ENCODE measurements around the gene MMD.
"Not testable (repeated sequence)": the region's sequence is repeated elsewhere in the genome, so short reads cannot be mapped to it uniquely, and the experiment has no call there.

Gene MMD

DNA sequence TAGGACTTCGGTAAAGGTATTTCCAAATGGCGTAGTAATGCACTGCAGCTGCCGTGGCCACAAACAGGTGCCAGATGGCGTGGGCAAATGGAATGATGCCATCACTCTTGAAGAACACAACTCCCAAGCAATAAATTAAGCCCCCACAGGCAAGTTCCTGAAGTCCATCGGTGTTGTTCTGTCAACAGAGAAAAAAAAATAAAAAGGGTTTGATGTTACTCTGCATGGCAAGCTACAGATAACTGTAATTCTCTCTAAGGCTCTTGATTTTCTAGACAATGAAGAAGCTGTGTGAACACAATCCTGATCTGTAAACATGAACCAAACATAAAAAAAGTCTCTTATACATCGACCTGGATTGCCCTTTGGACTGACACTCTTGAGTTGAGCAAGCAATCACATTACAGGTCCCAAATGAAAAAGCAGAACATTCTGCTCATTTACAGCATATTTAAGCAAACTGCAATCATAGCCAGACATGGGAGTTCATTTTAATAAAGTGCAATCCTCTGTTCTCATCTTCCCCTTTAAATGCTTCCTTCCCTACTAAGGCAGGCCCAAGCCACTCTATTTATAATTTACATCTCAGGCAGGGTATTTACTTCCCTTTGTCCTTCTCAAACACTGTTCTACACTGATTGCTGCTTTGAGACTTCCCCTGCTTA lies 27.1 kb downstream of the MMD start:
- POLR2A ChIA-PET, result no interaction called here
- CTCF ChIA-PET, result interaction anchor here (0.6 to 0.7 kb wide), 2 partner anchors 19 to 28 kb away, joined by 3 read pairs; no protein-coding TSS in a partner anchor
- DNase-seq (ENCODE audit: extremely low spot score), result no peak
- no peak for TF ChIP-seq FOXK2 (IDR thresholded peaks at IDR 0.05)
- TF ChIP-seq FOXA1 (IDR thresholded peaks at IDR 0.05), result no peak
- TF ChIP-seq HDGF (IDR thresholded peaks at IDR 0.05; ENCODE audit: borderline replicate concordance), result no peak
- no peak for TF ChIP-seq SUZ12 (IDR thresholded peaks at IDR 0.05)
- TF ChIP-seq CTBP1 (IDR thresholded peaks at IDR 0.05; ENCODE audit: borderline replicate concordance), result no peak
- no peak for TF ChIP-seq NFRKB (IDR thresholded peaks at IDR 0.05)
- TF ChIP-seq, protein P1, sequence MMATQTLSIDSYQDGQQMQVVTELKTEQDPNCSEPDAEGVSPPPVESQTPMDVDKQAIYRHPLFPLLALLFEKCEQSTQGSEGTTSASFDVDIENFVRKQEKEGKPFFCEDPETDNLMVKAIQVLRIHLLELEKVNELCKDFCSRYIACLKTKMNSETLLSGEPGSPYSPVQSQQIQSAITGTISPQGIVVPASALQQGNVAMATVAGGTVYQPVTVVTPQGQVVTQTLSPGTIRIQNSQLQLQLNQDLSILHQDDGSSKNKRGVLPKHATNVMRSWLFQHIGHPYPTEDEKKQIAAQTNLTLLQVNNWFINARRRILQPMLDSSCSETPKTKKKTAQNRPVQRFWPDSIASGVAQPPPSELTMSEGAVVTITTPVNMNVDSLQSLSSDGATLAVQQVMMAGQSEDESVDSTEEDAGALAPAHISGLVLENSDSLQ (IDR thresholded peaks at IDR 0.05), result no peak
- no peak for TF ChIP-seq SP1 (IDR thresholded peaks at IDR 0.05)
- TF ChIP-seq TARDBP (IDR thresholded peaks at IDR 0.05), result no peak
- no peak for TF ChIP-seq FOXM1 (IDR thresholded peaks at IDR 0.05; ENCODE audit: borderline replicate concordance)
- TF ChIP-seq ARNT (IDR thresholded peaks at IDR 0.05), result no peak
- TF ChIP-seq L3MBTL2 (conservative IDR thresholded peaks at IDR 0.05), result no peak
- TF ChIP-seq BHLHE40 (IDR thresholded peaks at IDR 0.05; ENCODE audit: borderline replicate concordance), result no peak

DNA sequence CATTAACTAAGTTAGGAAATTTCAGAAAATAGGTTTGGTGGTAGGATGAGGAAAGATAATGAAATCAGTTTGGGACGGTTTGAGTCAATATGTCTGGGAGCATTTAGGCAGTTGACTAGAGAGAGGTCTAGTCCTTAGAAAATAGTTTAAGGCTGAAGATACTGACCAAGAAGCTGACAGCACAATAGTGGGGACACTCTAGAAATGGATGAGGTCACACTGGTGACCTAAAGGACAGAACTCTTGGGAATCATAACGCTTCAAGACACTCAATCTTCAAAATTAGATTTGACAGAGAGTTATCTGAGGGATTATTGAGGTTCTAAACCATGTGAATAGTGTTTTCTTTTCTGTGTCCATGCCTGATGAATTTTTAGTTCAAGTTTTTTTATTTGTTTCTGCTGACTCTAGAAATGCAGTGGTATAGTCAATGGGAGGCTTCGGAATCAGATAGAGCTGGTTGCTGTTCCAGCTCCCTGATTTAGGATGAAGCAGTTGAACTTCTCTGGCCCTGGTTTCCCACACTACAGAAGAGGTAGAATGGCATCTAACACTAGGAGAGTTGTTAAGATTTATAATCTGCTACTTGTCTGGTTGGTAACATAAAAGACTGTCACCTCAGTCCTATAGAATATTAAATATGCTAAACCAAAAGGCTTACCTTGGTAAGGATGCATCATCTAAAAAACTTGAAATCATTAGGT lies 29.7 kb downstream of the MMD start:
- POLR2A ChIA-PET, result no interaction called here
- CTCF ChIA-PET, result no interaction called here
- TF ChIP-seq FOXK2 (IDR thresholded peaks at IDR 0.05), result no peak
- TF ChIP-seq, protein P1 (IDR thresholded peaks at IDR 0.05), result no peak
- TF ChIP-seq HDGF (IDR thresholded peaks at IDR 0.05; ENCODE audit: borderline replicate concordance), result no peak
- TF ChIP-seq FOXA1 (IDR thresholded peaks at IDR 0.05), result no peak
- no peak for TF ChIP-seq ZNF384 (IDR thresholded peaks at IDR 0.05)
- TF ChIP-seq ELF4 (IDR thresholded peaks at IDR 0.05), result no peak
- TF ChIP-seq FOXM1 (IDR thresholded peaks at IDR 0.05; ENCODE audit: borderline replicate concordance), result no peak
- TF ChIP-seq L3MBTL2 (conservative IDR thresholded peaks at IDR 0.05), result no peak
- TF ChIP-seq BHLHE40 (IDR thresholded peaks at IDR 0.05; ENCODE audit: borderline replicate concordance), result no peak
- no peak for TF ChIP-seq CTBP1 (IDR thresholded peaks at IDR 0.05; ENCODE audit: borderline replicate concordance)
- no peak for TF ChIP-seq LEF1 (IDR thresholded peaks at IDR 0.05; ENCODE audit: borderline replicate concordance)
- DNase-seq (ENCODE audit: extremely low spot score), result no peak

DNA sequence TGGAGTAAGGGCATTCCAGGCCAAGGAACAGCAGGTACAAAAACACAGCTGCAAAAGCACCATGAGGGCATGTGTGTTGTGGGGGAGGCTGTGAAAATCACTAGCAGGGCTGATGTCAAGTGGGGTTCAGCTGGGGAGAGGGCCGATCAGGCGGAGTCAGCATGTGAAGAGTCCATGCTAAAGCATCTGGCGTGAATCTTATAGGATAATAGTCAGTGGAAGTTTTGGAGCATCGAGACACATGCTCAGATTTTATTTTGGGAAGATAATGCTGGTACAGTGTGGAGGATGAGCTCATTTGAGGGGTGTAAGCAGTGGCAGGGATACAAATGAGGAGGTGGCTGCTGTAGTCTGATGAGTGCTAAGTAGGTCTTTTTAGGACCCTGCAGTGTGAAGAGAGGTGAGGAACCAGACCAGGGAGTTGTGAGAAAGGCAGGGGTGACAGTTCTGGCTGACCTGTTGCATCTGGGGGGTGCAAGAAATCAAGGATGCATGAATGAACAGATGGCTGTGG lies 30.3 kb downstream of the MMD start:
- DNase-seq (ENCODE audit: extremely low spot score), result no peak
- TF ChIP-seq ARNT (IDR thresholded peaks at IDR 0.05) (no peak), LEF1 (IDR thresholded peaks at IDR 0.05; ENCODE audit: borderline replicate concordance) (no peak), SUZ12 (IDR thresholded peaks at IDR 0.05) (no peak), FOXM1 (IDR thresholded peaks at IDR 0.05; ENCODE audit: borderline replicate concordance) (no peak), CTBP1 (IDR thresholded peaks at IDR 0.05; ENCODE audit: borderline replicate concordance) (no peak), NFRKB (IDR thresholded peaks at IDR 0.05) (no peak), ZNF384 (IDR thresholded peaks at IDR 0.05) (no peak), ELF4 (IDR thresholded peaks at IDR 0.05) (no peak), FOXK2 (IDR thresholded peaks at IDR 0.05) (no peak), BHLHE40 (IDR thresholded peaks at IDR 0.05; ENCODE audit: borderline replicate concordance) (no peak), FOXA1 (IDR thresholded peaks at IDR 0.05) (no peak), L3MBTL2 (conservative IDR thresholded peaks at IDR 0.05) (no peak), SP1 (IDR thresholded peaks at IDR 0.05) (no peak), HDGF (IDR thresholded peaks at IDR 0.05; ENCODE audit: borderline replicate concordance) (no peak), TARDBP (IDR thresholded peaks at IDR 0.05) (no peak)
- TF ChIP-seq, protein P1 (IDR thresholded peaks at IDR 0.05), result no peak
- ChIA-PET CTCF (no interaction called here), POLR2A (no interaction called here)

DNA sequence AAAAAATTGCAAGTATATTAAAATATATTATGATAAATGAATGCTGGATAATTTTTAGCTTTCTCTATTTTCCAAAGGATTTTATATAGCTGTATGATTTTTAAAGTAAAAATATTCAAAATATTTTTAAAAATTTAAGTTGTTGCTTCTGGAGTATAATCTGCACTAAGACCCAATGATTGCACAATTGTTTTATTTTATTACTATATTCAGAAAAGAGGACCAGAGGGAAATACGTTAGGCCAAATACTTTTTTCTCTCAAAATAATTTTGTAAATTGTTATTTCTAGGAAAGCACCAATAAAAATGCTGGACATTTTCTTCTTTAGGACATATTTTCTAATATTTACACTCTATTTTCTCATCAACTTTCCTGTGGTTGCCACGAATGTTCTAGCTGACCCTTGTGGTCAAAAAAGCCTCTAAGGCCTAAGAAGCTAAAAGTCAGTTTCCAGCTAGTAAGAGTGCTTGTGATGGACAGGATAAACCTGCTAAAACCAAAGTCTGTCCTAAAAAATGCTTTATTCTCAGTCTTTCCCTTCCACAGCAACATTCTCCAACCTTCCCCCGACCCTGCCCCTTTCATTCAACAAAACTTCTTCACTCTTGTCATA lies 31.2 kb downstream of the MMD start:
- DNase-seq (ENCODE audit: extremely low spot score), result no peak
- POLR2A ChIA-PET, result no interaction called here
- TF ChIP-seq FOXA1 (IDR thresholded peaks at IDR 0.05) (no peak), CTBP1 (IDR thresholded peaks at IDR 0.05; ENCODE audit: borderline replicate concordance) (no peak), ZNF384 (IDR thresholded peaks at IDR 0.05) (no peak), ARNT (IDR thresholded peaks at IDR 0.05) (no peak), SUZ12 (IDR thresholded peaks at IDR 0.05) (no peak), BHLHE40 (IDR thresholded peaks at IDR 0.05; ENCODE audit: borderline replicate concordance) (no peak), NFRKB (IDR thresholded peaks at IDR 0.05) (no peak), LEF1 (IDR thresholded peaks at IDR 0.05; ENCODE audit: borderline replicate concordance) (no peak), TARDBP (IDR thresholded peaks at IDR 0.05) (no peak), HDGF (IDR thresholded peaks at IDR 0.05; ENCODE audit: borderline replicate concordance) (no peak), FOXK2 (IDR thresholded peaks at IDR 0.05) (no peak), SP1 (IDR thresholded peaks at IDR 0.05) (no peak), L3MBTL2 (conservative IDR thresholded peaks at IDR 0.05) (no peak), FOXM1 (IDR thresholded peaks at IDR 0.05; ENCODE audit: borderline replicate concordance) (no peak), ELF4 (IDR thresholded peaks at IDR 0.05) (no peak)
- TF ChIP-seq, protein P1 (IDR thresholded peaks at IDR 0.05), result no peak
- CTCF ChIA-PET, result no interaction called here

DNA sequence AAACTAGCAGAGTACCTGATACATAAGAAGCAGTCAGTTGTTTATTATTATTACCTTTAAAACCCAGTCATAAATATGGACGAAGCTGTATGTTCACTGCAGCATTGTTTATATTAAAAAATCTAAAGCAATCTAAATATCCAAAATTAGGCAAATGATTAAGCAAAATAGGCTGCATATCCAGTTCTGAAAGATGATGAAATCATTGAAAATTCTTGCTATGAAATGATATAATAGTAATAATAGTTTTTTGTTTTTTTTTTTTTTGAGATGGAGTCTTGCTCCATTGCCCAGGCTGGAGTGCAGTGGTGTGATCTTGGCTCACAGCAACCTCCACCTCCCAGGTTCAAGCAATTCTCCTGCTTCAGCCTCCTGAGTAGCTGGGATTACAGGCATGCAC lies 31.9 kb downstream of the MMD start:
- POLR2A ChIA-PET; DNase-seq (ENCODE audit: extremely low spot score); CTCF ChIA-PET: not testable (repeated sequence)
